ENCODE measurements around the gene ZNF771.

Gene ZNF771

DNA sequence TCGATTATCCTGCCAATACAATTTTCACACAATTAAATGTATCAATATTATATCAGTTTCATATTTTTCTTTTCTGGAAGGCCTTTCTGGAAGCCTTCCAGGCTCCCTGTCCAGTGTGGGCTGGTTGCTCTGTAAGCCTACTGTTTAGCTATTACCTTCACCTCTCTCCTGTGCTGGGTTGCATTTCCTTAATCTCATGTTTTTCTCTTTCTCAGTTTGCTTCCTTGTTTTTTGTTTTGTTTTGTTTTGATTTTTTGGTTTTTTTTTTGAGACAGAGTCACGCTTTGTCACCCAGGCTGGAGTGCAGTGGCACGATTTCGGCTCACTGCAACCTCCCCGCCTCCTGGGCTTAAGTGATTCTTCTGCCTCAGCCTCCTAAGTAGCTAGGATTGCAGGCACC lies 31.4 kb downstream of the ZNF771 start:
- no peak for TF ChIP-seq REST (IDR thresholded peaks at IDR 0.05; ENCODE audit: insufficient read depth in 1 of 2, low read depth in 2 of 2, low read length in 2 of 2)
- no peak for TF ChIP-seq SIN3A (IDR thresholded peaks at IDR 0.05; ENCODE audit: borderline replicate concordance, insufficient read depth, low read length)
- TF ChIP-seq FOXP2 (optimal IDR thresholded peaks at IDR 0.05; ENCODE audit: borderline replicate concordance, extremely low read depth, extremely low read length, insufficient read depth), result no peak
- no peak for TF ChIP-seq POLR2AphosphoS5 (IDR thresholded peaks at IDR 0.05; ENCODE audit: low read depth, low read length)
- no peak for TF ChIP-seq TAF1 (IDR thresholded peaks at IDR 0.05; ENCODE audit: borderline replicate concordance, insufficient read depth, low read length)

GRCh38 chr16:30439720-30440348 lies 32.4 kb downstream of the ZNF771 start:
- TF ChIP-seq REST (IDR thresholded peaks at IDR 0.05; ENCODE audit: insufficient read depth in 1 of 2, low read depth in 2 of 2, low read length in 2 of 2), result no peak
- no peak for TF ChIP-seq TAF1 (IDR thresholded peaks at IDR 0.05; ENCODE audit: borderline replicate concordance, insufficient read depth, low read length)
- no peak for TF ChIP-seq SIN3A (IDR thresholded peaks at IDR 0.05; ENCODE audit: borderline replicate concordance, insufficient read depth, low read length)
- no peak for TF ChIP-seq FOXP2 (optimal IDR thresholded peaks at IDR 0.05; ENCODE audit: borderline replicate concordance, extremely low read depth, extremely low read length, insufficient read depth)
- no peak for TF ChIP-seq POLR2AphosphoS5 (IDR thresholded peaks at IDR 0.05; ENCODE audit: low read depth, low read length)

GRCh38 chr16:30443631-30444030 lies 36.2 kb downstream of the ZNF771 start:
- TF ChIP-seq TAF1 (IDR thresholded peaks at IDR 0.05; ENCODE audit: borderline replicate concordance, insufficient read depth, low read length), result no peak
- TF ChIP-seq POLR2AphosphoS5 (IDR thresholded peaks at IDR 0.05; ENCODE audit: low read depth, low read length), result no peak

DNA sequence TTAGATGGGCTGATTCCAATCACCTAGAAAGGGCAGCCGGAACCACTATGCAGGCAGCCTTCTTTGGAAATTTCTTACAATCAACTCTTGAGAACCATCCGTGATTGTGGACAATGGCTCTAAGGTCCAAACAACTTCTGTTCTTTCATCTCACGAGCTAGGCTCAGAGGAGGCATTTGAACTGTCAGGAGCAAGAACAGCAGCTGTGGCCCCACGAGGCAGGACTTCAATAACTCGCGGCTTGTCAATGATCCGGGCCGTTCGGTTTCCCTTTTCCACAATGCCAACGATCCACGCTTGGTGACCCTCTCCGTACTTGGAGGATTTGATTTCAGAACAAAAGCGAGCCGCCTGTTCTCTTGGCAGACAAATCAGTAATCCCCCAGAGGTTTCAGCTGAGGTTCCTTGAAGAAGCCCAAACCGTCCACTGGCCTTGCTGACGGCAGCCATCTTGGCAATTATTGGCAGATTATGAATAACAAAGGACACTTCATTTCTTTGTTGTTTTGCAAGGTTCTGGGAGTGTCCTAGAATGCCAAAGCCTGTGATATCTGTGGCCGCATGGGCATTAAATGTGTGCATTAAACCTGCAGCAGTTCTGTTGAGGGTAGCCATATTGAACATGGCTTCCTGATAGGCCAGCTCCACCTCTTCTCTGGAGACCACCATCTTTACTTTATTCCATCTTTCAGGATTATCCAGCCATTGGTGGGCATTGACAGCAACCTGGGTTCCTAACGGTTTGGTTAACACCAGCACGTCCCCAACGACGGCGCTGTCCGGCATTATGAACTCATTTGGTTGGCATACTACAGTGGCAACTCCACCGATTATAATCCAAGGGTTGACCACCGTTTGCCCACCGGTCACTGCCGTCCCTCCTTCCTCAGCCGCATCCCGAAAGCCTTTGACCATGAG lies 37.1 kb downstream of the ZNF771 start:
- TF ChIP-seq FOXP2 (optimal IDR thresholded peaks at IDR 0.05; ENCODE audit: borderline replicate concordance, extremely low read depth, extremely low read length, insufficient read depth) (no peak), TAF1 (IDR thresholded peaks at IDR 0.05; ENCODE audit: borderline replicate concordance, insufficient read depth, low read length) (no peak), POLR2AphosphoS5 (IDR thresholded peaks at IDR 0.05; ENCODE audit: low read depth, low read length) (no peak)

GRCh38 chr16:30445149-30445407 lies 37.7 kb downstream of the ZNF771 start:
- no peak for TF ChIP-seq REST (IDR thresholded peaks at IDR 0.05; ENCODE audit: insufficient read depth in 1 of 2, low read depth in 2 of 2, low read length in 2 of 2)
- TF ChIP-seq SIN3A (IDR thresholded peaks at IDR 0.05; ENCODE audit: borderline replicate concordance, insufficient read depth, low read length), result no peak
- TF ChIP-seq POLR2AphosphoS5 (IDR thresholded peaks at IDR 0.05; ENCODE audit: low read depth, low read length), result no peak
- no peak for TF ChIP-seq FOXP2 (optimal IDR thresholded peaks at IDR 0.05; ENCODE audit: borderline replicate concordance, extremely low read depth, extremely low read length, insufficient read depth)
- TF ChIP-seq TAF1 (IDR thresholded peaks at IDR 0.05; ENCODE audit: borderline replicate concordance, insufficient read depth, low read length), result no peak
